HG03064 (cell line): ENCODE results near the gene PHLDB3.
"Not testable (repeated sequence)": the region's sequence is repeated elsewhere in the genome, so short reads cannot be mapped to it uniquely, and the experiment has no call there.

Source experiments
- ATAC-seq: cut with Tn5 transposase; IDR thresholded peaks from one replicate; pipeline ENCODE4 v1.9.1; 2021; ENCODE audit warnings: low read depth; ENCODE audit not compliant: unreplicated experiment

Gene PHLDB3

GRCh38 chr19:43447655-43448054, 56.9 kb downstream of the PHLDB3 start:
- ATAC-seq, result no peak

DNA sequence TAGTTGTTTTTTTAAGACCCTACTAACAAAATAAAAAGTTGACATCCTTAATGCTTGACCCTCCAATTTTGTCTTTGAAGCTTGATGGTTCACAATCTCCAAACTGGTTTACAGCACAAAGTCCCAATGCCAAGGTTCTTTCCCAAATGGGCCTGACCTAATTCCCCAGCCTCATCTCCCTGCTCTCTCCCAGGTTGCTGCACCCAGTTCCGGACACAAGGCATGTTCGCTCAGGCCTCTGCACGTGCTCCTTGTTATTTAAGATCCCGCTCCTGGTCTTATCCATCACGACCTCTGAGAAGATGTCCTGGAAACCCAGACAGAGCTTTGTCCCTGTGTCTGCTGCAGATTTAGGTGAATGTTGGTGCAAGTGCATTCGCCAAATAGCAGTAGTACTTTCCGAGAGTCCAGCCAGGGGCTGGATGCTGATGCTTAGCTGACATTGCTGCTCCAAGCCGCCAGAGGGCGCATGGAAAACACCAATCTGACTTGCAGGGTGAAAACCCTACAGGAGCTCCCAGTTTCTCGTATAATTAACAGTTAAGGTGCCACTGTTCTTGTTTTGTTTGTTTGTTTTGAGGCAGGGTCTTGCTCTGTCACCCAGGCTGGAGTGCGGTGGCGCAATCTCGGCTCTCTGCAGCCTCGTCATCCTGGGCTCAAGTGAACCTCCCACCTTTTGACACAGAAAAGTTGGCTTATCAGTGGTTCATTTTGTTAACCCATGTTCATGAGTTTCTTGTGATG, 57.6 kb downstream of the PHLDB3 start:
- no peak for ATAC-seq

- ATAC-seq, result no peak
These were observed 59.1 kb downstream of the PHLDB3 start for GRCh38 chr19:43445426-43445825.

- ATAC-seq, result no peak
These were observed 59.8 kb downstream of the PHLDB3 start for GRCh38 chr19:43444531-43445287.

DNA sequence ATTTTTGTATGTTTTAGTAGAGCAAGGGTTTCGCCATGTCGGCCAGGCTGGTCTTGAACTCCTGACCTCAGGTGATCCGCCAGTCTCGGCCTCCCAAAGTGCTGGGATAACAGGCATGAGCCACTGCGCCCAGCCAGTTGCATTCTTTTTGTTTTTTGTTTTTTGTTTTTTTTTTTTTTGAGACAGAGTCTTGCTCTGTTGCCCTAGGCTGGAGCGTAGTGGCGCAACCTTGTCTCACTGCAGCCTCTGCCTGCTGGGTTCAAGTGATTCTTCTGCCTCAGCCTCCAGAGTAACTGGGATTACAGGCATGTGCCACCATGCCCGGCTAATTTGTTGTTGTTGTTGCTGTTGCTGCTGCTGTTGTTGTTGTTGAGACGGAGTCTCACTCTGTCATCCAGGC, 60.5 kb downstream of the PHLDB3 start:
- not testable (repeated sequence) for ATAC-seq

DNA sequence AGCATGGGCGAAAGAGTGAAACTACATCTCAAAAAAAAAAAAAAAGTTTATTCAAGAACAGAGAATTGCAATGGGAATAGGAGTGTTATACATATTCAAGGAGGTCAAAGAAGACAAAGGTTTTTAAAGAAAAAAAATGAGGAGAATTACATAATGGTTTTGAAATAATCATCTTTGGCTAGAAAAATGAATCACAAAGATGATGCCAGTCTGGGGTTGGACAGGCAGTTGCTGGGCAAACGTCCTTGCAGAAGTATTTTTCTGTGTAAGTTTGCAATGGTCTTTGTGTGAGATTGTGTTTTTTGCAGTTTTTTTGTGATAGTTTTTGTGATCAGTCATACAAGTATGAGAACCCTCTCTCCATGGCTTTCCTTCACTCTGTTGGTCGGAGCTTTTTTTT, 62.8 kb downstream of the PHLDB3 start:
- no peak for ATAC-seq

DNA sequence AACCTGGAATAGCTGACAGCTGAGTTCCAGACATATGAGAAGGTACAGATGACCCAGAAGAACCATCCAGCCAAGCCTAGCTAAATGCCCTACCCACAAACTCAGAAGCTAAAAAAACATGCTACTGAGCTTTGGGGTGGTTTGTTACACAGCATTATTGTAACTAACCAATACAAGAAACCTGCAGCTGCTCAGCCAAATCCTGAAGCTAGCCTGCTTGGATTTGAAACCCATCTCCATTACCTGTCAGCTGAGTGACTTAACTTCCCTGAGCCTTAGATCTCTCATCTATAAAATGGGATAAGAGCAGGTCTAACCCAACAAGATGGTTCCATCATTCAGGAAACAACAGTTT, 64.9 kb downstream of the PHLDB3 start:
- no peak for ATAC-seq

DNA sequence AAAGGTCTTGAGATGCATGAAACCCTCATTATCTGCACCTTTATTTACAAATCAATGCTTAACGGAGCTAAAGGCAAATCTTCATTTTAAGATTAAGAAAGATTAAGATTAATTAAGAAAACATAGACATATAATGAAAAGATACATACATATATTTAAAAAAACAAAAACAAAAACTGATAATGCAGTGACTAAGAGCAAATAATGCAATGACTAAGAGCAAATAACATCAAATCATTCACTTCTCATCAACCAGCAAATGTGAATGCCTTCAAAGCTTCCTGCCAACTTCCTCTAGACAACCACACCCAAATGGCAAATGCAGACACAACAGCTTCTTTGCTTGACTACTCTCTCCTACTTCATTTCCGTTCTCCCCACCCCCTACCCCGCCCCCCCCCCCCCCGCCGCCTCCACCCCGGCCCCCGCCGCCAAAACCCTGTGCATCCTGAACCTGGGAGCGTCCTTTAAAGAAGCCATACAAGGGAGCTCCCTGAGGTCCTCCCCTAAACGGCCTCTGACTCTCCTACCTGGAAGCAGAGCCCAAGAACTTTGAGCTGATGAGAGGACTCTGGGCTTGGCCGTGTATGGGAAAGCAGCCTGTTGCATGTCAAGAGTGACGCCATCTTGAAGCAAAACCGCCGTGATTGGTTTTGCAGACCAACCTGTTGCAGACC, 65.4 kb downstream of the PHLDB3 start:
- ATAC-seq, result no peak

- ATAC-seq, result no peak
These were observed 66.1 kb downstream of the PHLDB3 start for GRCh38 chr19:43438291-43439031.

DNA sequence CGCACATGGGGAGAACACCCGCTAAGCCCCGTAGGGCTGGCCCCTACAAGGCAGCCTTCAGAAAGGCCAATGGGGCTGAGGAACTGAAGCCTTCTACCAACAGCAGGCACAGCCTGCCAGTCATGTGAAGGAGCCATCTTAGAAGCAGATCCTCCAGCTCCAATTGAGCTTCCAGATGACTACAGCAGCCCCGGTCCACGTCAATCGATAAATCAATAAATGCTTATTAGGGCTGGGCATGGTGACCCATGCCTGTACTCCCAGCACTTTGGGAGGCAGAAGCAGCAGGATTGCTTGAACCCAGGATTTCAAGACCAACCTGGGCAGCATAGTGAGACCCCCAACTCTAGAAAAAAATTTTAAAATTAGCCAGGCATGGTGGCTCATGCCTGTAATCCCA, 66.8 kb downstream of the PHLDB3 start:
- no peak for ATAC-seq

GRCh38 chr19:43437284-43437683, 67.3 kb downstream of the PHLDB3 start:
- not testable (repeated sequence) for ATAC-seq

DNA sequence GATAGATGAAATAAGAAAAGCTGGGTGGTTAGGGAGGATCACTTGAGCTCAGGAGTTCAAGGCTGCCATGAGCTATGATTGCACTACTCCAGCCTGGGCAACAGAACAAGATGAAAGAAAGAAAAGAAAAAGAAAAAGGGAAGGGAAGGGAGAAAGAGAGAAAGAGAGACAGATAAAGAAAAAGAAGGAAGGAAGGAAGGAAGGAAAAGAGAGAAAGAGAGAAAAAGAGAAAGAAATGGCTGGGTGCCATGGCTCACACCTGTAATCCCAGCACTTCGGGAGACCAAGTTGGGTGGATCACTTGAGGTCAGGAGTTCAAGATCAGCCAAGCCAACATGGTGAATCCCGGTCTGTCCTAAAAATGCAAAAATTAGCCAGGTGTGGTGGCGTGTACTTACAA, 68.8 kb downstream of the PHLDB3 start:
- ATAC-seq, result no peak

- ATAC-seq, result no peak
These were observed 70.9 kb downstream of the PHLDB3 start for GRCh38 chr19:43433689-43434088.

- ATAC-seq, result no peak
These were observed 71.2 kb downstream of the PHLDB3 start for GRCh38 chr19:43433358-43433673.

- no peak for ATAC-seq
These were observed 73.6 kb downstream of the PHLDB3 start for GRCh38 chr19:43430976-43431375.

DNA sequence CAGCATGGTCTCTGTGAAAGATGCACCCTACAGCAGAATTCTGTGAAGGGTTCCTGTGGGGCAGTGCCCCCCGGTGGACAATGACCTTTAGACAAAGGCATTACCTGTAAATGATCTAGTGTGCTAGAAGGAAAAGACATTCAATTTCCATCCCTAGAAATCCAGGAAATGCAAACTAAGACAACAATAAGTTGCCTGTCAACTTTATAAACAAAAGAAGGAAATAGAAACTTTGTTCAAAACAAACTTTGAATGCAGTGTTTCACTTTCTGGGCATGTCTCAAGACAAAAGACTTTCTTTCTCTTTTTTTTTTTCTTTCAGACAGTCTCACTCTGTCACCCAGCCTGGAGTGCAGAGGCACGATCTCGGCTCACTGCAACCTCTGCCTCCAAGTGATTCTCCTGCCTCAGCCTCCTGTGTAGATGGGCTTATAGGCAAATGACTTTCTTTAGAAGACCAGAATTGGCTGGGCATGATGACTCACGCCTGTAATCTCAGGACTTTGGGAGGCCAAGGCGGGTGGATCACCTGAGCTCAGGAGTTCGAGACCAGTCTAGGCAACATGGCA, 74.3 kb downstream of the PHLDB3 start:
- no peak for ATAC-seq

- ATAC-seq, result no peak
These were observed 75.2 kb downstream of the PHLDB3 start for GRCh38 chr19:43429395-43429794.

DNA sequence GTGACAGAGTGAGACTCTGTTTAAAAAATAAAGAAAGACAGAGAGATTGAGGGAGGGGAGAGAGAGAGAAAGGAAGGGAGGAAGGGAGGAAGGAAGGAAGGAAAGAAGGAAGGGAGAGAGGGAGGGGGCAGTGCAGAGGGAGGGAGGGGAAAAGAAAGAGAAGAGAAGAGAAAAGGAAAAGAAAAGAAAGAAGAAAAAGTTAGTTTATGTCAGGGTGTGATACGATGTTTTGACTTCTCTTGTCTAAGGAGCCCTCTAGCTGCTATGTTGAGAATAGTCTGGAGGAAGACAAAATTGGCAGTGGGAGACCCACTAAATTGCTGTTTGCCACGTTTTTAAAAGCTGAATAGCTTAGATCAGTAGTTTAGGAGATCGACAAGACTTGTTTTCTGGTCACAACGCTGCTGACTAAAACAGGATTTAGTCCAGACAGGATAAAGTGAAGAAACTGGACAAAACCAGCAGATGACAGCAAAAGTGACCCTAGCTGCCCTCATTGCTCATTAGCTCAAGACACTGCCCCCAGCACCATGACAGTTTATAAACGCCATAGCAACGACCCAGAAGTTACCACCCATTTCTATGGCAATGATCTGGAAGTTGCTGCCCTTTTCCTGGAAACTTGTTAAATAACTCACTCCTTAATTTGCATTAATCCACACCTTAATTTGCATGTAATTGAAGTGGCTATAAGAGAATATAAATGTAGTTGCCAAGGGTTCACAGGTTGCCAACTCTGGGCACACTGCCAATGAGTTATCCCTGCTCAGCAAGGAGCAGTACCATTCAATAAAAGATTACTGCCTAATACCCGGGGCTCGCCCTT, 78.8 kb downstream of the PHLDB3 start:
- no peak for ATAC-seq
